Ovary (tissue), 3 donors: ENCODE data around the gene RBBP4.

Experiments
- CTCF ChIP-seq, 3 donors: fragments of 450-650 bp in 2 of 3; fragments of 200-600 bp in 1 of 3; IDR thresholded peaks; one replicate each; pipeline versions ENCODE4 v1.5.1 to v1.8.0; 2016 to 2022; ENCODE audit warnings: antibody characterized with exemption in 3 of 3, mild to moderate bottlenecking in 1 of 3
- EP300 ChIP-seq: sonication (generic); formaldehyde crosslinking; IDR thresholded peaks from one replicate; pipeline ENCODE4 v1.6.1; 2017; ENCODE audit warnings: antibody characterized with exemption
- POLR2A ChIP-seq: fragments of 450-650 bp; IDR thresholded peaks from one replicate; pipeline ENCODE4 v1.6.1; 2017; ENCODE audit warnings: antibody characterized with exemption, mild to moderate bottlenecking, moderate library complexity
- donor health status: DM: no; HTN: no; CAD: no.

GRCh38 chr1:32659581-32659980 lies 8.6 kb downstream of the RBBP4 start:
- no peak for TF ChIP-seq CTCF (IDR thresholded peaks at IDR 0.05)
- TF ChIP-seq EP300: no peak
- TF ChIP-seq POLR2A: no peak
